Measurements from ENCODE around the gene PISD. TPM values are rescaled to one million over a fixed set of nuclear protein-coding genes. Genes with fewer than 3 reads are reported as not detected.
A peak's percentile ranks its signal among the peaks of the same experiment; 100 is the strongest.

The PISD gene
- total and polyA plus RNA-seq, 9 of the 15 experiments (the other 6 are each of a cell fraction or from before 2014, with no cell fraction given) = 24.5 to 65.9 (median 36.6) TPM

DNA sequence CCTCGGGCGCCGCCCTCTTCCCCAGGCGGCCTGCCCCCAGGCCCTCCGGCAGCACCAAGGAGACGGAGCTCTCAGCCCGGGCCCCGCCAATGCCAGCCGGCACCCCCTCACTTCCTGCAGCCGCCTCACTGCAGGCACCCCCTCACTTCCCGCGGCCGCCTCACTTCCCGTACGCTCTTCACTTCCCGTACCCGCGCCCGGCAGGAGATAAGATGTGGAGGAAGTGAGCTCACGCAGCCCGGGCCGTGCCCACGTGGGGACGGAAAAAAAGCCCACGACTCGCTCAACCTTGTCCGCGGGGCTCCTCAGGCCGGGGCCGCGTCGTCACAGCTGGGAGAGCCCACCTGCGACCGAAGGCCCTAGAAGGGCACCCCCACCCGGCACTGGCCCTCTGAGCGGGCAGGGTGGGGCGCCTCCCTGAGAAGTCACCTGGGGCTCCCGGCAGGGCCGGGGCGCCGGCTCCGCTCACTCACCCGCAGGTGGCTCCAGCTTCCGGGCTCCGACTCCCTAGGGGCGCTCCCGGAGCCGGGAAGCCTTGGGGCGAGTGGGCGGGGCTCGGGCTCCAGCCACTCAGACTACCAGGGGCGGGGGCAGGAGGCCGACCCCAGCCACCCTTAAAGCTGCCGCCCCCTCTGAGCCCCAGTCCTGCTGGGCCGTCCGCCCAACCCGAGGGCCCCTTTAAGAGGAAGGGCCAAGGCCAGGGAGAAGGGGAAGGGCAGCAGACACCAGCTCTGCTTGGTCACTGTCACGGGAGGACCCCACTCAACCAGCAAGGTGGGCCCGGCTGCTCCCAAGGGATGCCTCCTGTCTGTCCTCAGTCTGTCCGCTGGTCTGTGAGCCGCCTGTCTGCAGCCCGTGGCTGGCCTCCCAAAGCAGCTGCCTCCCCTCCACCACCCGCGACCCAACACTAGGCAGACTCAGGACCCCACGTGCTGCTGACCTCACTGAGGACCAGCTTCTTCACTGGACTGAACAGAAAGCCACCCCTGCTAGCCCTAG lies 31.4 kb downstream of the PISD start (continued):
- TF ChIP-seq, protein P1, sequence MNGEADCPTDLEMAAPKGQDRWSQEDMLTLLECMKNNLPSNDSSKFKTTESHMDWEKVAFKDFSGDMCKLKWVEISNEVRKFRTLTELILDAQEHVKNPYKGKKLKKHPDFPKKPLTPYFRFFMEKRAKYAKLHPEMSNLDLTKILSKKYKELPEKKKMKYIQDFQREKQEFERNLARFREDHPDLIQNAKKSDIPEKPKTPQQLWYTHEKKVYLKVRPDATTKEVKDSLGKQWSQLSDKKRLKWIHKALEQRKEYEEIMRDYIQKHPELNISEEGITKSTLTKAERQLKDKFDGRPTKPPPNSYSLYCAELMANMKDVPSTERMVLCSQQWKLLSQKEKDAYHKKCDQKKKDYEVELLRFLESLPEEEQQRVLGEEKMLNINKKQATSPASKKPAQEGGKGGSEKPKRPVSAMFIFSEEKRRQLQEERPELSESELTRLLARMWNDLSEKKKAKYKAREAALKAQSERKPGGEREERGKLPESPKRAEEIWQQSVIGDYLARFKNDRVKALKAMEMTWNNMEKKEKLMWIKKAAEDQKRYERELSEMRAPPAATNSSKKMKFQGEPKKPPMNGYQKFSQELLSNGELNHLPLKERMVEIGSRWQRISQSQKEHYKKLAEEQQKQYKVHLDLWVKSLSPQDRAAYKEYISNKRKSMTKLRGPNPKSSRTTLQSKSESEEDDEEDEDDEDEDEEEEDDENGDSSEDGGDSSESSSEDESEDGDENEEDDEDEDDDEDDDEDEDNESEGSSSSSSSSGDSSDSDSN (IDR thresholded peaks at IDR 0.05; ENCODE audit: borderline replicate concordance in 1 of 2, low read depth in 2 of 2, low read length in 2 of 2) = peak in 1 of 2 experiments; percentile 35; a peak in 2 of 4 replicates
- TF ChIP-seq PCBP1 (IDR thresholded peaks at IDR 0.05; ENCODE audit: low read depth, low read length, poor library complexity, severe bottlenecking) (peak; percentile 74), SIRT6 (IDR thresholded peaks at IDR 0.05; ENCODE audit: low read depth, low read length) (no peak), PTBP1 (IDR thresholded peaks at IDR 0.05; ENCODE audit: low read depth, low read length) (no peak), HNRNPLL (IDR thresholded peaks at IDR 0.05; ENCODE audit: low read depth, low read length, poor library complexity, severe bottlenecking) (peak; percentile 37), ARID1B (IDR thresholded peaks at IDR 0.05) (no peak), BDP1 (IDR thresholded peaks at IDR 0.05; ENCODE audit: insufficient read depth, insufficient read length) (no peak), ZNF644 (tag; IDR thresholded peaks at IDR 0.05; ENCODE audit: low read depth) (no peak), KLF16 (IDR thresholded peaks at IDR 0.05) (no peak), IRF2 (CRISPR knock-in tag; IDR thresholded peaks at IDR 0.05) (no peak)
- TF ChIP-seq, protein P2, sequence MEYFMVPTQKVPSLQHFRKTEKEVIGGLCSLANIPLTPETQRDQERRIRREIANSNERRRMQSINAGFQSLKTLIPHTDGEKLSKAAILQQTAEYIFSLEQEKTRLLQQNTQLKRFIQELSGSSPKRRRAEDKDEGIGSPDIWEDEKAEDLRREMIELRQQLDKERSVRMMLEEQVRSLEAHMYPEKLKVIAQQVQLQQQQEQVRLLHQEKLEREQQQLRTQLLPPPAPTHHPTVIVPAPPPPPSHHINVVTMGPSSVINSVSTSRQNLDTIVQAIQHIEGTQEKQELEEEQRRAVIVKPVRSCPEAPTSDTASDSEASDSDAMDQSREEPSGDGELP (CRISPR knock-in tag; IDR thresholded peaks at IDR 0.05; ENCODE audit: borderline replicate concordance) = peak; percentile 75
